ENCODE results near the gene GNG3. TPM values are rescaled to one million over a fixed set of nuclear protein-coding genes. Genes with fewer than 3 reads are reported as not detected.
"Not testable (repeated sequence)": the region's sequence is repeated elsewhere in the genome, so short reads cannot be mapped to it uniquely, and the experiment has no call there.

The GNG3 gene
- under 1 TPM in 1 of 2 donors, not detected in 1; 0.81 TPM for total RNA-seq
- long read RNA-seq, result 0 reads

- ATAC-seq (no peak), DNase-seq (peak in 1 of 2 donors; percentile 31)
- intact Hi-C loops (cut with DNase I, micrococcal nuclease), result no loop called here
Measured at GRCh38 chr11:62707277-62707861, at the start of gene GNG3, which contains the start of gene BSCL2. TSS of gene GNG3 (plus strand) at chr11:62707676. CDS start at chr11:62708296, 620 bp downstream. TSS of gene BSCL2 (minus strand) at chr11:62707424. CDS start at chr11:62707195, 229 bp downstream.

DNA sequence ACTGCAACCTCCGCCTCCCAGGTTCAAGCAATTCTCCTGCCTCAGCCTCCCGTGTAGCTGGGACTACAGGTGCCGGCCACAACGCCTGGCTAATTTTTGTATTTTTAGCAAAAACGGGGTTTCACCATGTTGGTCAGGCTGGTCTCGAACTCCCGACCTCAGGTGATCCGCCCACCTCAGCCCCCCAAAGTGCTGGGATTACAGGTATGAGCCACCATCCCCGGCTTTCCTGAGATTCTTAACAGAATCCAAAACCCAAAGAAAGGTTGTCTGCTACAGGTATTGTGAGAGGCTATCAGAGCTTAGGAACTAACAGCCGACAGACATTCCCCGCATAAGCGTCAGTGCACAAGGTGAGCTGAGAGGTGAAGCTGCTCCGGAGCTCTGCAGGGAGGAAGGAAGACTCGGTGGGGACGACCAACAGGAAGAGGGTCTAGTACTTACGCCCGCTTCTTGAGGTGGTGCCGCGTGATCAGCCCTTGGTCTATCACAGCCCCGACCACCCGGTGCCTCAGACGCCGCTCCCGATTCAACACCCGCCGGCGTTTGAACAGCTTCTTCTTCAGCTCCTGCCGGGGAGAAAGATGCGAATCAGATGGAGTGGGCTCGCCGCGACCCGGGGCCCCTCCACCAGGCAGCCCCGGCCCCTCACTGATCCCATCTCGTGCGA, 42.9 kb upstream of the GNG3 start:
- peak in 1 of 2 donors; percentile 68 for DNase-seq
- intact Hi-C loops (cut with DNase I, micrococcal nuclease), result no loop called here
- ATAC-seq, result peak; percentile 60

DNA sequence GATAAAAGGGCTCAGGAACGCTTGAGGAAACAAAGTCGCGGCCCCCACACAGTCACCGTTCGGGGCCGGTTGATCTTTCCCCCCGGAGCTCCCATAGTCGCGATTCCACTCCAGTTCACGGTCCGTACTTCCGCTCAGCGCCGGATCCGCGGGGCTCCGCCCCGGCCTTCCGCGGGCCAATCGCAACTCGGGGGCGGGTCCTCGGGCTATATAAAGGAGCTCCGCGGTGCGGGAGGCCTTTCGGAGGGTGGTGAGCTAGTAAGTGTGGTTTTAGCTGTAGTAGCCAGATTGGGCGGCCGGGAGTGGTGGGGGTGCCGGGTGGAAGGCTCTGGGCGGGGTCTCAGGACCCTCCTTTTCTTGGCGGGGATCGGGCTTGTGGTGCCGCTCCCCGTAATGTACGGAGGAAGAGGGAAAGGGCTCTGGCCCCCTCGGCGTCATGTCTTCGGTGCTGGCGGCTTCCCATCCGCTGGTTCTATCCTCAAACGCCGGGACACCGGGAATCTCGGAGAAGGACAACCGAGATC, 42.3 kb upstream of the GNG3 start, which contains the start of the genes C11orf98 and CSKMT:
Gene C11orf98, minus strand, starts transcription at position 136 of the 524 bp plus-strand sequence. Its CDS starts 41 bp downstream, at position 95.
Gene CSKMT, plus strand, starts transcription at position 238 of the 524 bp plus-strand sequence. CDS start 568 bp downstream, outside the sequence.
- ATAC-seq (peak; percentile 91), DNase-seq (peak; percentile 96)
- intact Hi-C loops (cut with DNase I, micrococcal nuclease), result no loop called here

GRCh38 chr11:62665599-62666258, 41.7 kb upstream of the GNG3 start:
- ATAC-seq (peak; percentile 54), DNase-seq (peak in 1 of 2 donors; percentile 69)
- intact Hi-C loops (cut with DNase I, micrococcal nuclease), result no loop called here

GRCh38 chr11:62666259-62666926, 41.1 kb upstream of the GNG3 start:
- DNase-seq, result no peak
- no peak for ATAC-seq
- intact Hi-C loops (cut with DNase I, micrococcal nuclease), result no loop called here

- DNase-seq (no peak), ATAC-seq (no peak)
- intact Hi-C loops (cut with DNase I, micrococcal nuclease), result no loop called here
Measured at GRCh38 chr11:62667460-62667859, 40.0 kb upstream of the GNG3 start.

GRCh38 chr11:62669420-62670161, 37.9 kb upstream of the GNG3 start:
- DNase-seq, result peak; percentile 49 to 75
- intact Hi-C loops (cut with DNase I, micrococcal nuclease), result no loop called here
- ATAC-seq, result peak; percentile 32

- ATAC-seq (peak; percentile 27), DNase-seq (no peak)
- intact Hi-C loops (cut with DNase I, micrococcal nuclease), result no loop called here
Measured at GRCh38 chr11:62671236-62671607, 36.3 kb upstream of the GNG3 start.

DNA sequence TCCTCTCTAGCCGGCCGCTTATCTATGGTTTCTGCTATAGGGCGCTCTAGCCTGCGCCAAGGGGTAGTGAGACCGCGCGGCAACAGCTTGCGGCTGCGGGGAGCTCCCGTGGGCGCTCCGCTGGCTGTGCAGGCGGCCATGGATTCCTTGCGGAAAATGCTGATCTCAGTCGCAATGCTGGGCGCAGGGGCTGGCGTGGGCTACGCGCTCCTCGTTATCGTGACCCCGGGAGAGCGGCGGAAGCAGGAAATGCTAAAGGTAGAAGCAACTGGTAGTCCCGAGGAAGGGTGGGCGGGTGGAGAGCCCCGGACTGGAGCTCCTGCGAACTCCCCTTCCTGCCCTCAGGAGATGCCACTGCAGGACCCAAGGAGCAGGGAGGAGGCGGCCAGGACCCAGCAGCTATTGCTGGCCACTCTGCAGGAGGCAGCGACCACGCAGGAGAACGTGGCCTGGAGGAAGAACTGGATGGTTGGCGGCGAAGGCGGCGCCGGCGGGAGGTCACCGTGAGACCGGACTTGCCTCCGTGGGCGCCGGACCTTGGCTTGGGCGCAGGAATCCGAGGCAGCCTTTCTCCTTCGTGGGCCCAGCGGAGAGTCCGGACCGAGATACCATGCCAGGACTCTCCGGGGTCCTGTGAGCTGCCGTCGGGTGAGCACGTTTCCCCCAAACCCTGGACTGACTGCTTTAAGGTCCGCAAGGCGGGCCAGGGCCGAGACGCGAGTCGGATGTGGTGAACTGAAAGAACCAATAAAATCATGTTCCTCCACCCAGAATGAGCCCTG, 35.7 kb upstream of the GNG3 start, which contains the start of the genes LBHD1 and UQCC3:
Gene LBHD1, minus strand, starts transcription at position 660 of the 782 bp plus-strand sequence. CDS start 2,236 bp downstream, outside the sequence.
Gene UQCC3, plus strand, starts transcription at position 66 of the 782 bp plus-strand sequence. Its CDS starts 73 bp downstream, at position 139.
- peak; percentile 76 for ATAC-seq
- intact Hi-C loops (cut with DNase I, micrococcal nuclease), result no loop called here
- DNase-seq, result peak; percentile 78 to 83

DNA sequence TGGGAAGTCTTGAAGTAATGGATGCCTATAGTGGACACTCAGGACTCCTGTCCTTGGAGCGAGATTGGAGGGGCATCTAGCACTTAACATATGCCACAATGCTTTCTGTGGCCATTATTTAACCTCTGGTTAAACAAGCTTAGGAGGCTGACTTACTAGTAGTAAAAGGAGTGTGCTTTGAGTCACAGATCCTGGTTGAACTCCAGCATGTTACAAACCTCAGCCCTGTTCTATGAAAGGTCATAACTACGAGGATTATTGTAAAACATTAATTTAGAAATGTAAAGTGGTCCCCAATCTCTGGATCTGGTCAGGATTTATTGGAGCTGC, 34.3 kb upstream of the GNG3 start:
- no peak for ATAC-seq
- no peak for DNase-seq
- intact Hi-C loops (cut with DNase I, micrococcal nuclease), result no loop called here

GRCh38 chr11:62675415-62675814, 32.1 kb upstream of the GNG3 start:
- intact Hi-C loops (cut with DNase I, micrococcal nuclease); DNase-seq; ATAC-seq: not testable (repeated sequence)

GRCh38 chr11:62676698-62677097, 30.8 kb upstream of the GNG3 start:
- no peak for DNase-seq
- intact Hi-C loops (cut with DNase I, micrococcal nuclease), result no loop called here
- ATAC-seq, result no peak

GRCh38 chr11:62677156-62677555, 30.3 kb upstream of the GNG3 start:
- intact Hi-C loops (cut with DNase I, micrococcal nuclease), result no loop called here
- ATAC-seq, result no peak
- DNase-seq, result no peak

DNA sequence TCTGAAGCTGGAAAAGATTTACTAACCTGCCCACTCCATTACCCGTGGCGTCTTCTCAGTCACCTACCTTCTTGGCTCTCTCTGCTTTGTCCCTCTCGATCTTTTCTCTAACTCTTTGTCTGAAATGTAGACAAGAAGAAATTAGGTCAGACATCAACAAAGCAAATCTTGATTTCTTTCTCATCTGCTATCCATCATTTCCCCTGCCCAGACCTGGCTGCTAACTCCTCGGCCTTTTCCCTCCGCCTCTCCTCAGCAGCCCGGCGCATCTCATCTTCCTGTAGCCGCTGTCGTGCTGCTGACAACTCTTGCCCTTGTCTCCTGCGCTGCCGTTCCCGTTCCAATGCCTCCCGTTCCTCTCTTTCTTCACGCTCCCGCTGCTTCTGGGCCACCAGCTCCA, 29.8 kb upstream of the GNG3 start:
- no peak for DNase-seq
- intact Hi-C loops (cut with DNase I, micrococcal nuclease), result no loop called here
- ATAC-seq, result no peak

- DNase-seq (no peak), ATAC-seq (peak; percentile 15)
- intact Hi-C loops (cut with DNase I, micrococcal nuclease), result no loop called here
Measured at GRCh38 chr11:62678433-62678769, 29.1 kb upstream of the GNG3 start.

DNA sequence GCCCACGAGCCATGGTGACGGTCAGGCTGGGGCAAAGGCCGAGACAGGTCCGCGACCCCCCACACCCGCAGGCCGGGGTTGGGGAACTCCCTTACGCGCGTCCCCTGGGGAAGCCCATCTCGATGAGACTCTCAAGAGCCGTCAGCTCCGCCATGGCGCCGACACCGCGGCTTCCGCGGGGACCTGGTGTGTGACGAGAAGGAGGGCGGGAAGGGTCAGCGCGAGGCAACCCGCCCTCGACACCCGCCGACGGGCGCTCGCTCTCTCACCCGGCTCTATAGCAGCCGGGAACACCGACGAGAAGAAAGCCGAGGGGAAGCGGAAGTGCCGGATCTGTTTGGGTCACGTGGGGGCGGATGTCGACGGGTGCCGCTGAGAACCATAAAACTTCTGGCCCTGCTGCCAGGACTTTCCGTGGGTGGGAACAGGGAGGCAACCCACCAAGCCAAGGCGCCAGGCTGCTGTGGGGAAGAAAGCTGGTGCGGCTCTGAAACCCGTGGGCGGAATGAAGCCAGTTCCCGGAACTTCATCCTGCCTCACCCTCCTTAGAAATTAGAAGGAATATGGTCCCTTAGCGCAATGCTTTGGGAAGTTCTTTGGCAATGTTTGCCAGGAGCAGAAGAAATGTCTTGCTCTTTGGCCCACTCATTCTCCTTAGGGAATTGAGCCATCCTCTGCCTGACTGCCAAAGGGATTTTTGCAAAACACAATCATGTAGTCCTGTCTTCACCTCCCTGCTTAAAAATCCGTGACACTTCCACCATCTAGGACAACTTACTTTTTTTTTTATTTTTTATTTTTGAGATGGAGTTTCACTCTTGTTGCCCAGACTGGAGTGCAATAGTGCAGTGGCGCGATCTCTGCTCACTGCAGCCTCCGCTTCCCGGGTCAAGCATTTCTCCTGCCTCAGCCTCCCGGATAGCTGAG, 28.4 kb upstream of the GNG3 start, which contains the start of gene UBXN1:
Gene UBXN1, minus strand, starts transcription at position 304 of the 927 bp plus-strand sequence. Its CDS starts 150 bp downstream, at position 154.
- intact Hi-C loops (cut with DNase I, micrococcal nuclease), result no loop called here
- peak; percentile 90 to 91 for DNase-seq
- peak; percentile 85 for ATAC-seq

Measured in left colon (tissue), 2 donors.